GM18870 (cell line): ENCODE results near the gene MYO9A.
"Not testable (repeated sequence)": the region's sequence is repeated elsewhere in the genome, so short reads cannot be mapped to it uniquely, and the experiment has no call there.

ENCODE experiments used
- ATAC-seq: cut with Tn5 transposase; IDR thresholded peaks from one replicate; pipeline ENCODE4 v1.9.1; 2021; ENCODE audit warnings: moderate library complexity; ENCODE audit not compliant: unreplicated experiment

The MYO9A gene

DNA sequence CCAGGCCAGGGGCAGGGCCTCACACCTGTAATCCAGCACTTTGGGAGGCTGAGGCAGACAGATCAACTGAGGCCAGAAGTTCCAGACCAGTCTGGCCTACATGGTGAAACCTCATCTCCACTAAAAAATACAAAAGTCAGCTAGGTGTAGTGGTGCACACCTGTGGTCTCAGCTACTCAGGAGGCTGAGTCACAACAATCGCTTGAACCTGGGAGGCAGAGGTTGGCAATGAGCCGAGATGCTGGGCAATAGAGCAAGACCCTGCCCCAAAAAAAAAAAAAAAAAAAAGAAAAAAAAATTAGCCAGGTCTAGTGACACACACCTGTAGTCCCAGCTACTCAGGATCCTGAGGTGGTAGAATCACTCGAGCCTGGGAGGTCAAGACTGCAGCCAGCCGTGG is 18.8 kb downstream of the MYO9A start:
- ATAC-seq = no peak

DNA sequence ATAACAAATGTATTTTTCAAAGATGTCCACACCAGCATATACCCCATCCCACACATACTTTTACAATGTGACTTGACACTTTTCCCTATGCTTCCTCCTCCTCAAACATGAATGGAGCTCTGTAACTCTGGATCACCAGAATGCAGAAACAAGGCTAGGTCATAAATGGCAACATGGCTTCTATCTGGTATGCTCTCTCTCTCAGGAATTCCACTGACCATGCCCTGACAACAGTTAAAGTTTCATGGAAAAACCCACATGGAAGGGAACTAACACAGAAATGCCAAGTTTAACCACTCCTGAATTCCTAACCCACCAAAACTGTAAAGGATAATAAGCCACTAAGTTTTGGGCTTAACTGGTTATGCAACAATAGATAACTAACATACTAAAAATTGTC is 19.9 kb downstream of the MYO9A start:
- no peak for ATAC-seq

DNA sequence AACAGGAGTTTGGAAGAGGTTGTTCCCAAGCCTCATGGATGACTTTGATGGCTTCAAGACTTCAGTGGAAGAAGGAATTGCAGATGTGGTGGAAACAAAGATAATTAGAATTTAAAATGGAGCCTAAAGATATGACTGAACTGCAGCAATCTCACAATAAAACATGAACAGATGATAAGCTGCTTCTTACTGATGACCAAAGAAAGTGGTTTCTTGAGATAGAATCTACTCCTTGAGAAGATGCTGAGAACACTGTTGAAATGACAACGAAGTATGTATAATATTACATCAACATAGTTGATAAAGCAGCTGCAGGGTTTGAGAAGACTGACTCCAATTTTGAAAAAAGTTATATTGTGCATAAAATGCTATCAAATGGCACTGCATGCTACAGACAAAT is 21.2 kb downstream of the MYO9A start:
- no peak for ATAC-seq

- ATAC-seq = no peak
Measured at GRCh38 chr15:72092691-72093090, 25.3 kb downstream of the MYO9A start.

DNA sequence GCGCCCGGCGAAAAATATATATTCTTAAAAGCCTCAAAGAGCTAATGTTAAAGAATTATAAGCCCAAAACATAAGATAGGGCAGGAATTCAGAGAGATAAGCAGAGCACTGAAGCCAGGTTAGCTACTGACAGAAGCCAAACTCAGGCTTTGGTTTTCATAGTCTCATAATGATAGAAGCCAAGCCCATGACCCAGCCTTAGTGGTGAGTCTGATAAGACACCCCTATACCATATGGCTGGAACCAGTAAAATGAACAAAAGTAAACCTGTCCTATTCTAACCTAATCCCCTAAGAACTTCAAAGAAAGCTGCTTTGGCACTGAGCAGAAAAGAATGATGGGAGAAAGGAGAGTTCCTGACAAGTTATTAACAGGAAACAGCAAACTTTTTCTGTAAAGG is 25.9 kb downstream of the MYO9A start:
- no peak for ATAC-seq

DNA sequence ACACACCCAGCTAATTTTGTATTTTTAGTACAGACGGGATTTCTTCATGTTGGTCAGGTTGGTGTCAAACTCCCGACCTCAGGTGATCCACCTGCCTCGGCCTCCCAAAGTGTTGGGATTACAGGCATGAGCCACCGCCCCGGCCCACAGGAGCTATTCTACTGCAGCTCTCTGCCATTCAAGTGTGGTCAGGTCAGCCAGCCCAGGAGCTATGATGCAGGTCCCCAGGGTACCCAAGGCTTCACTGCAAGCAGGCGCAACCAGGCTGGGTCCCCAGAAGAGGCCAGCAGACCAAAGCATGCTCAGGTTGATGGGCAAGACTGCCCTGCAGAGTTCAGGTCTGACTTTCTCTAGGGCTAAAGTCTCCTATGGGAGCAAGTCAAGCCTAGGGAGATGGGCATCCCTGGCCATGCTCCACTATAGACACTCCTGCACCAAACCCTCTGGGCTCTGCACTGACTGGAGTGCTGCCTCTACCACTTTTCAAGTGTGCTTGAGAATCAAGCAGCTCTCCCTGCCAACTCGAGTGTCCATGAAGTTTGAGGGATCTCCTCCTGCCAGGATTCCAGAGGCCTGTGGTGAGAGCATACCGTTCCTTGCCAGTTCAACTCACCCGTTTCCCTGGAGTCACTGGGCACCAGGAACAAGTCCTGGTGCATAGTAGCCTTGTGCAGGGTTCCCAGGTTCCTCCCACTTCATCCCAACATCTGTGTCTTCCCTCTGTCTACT is 30.9 kb downstream of the MYO9A start:
- no peak for ATAC-seq

GRCh38 chr15:72086010-72086697 is 31.8 kb downstream of the MYO9A start:
- ATAC-seq = no peak

- ATAC-seq = no peak
Measured at GRCh38 chr15:72082176-72082575, 35.8 kb downstream of the MYO9A start.

DNA sequence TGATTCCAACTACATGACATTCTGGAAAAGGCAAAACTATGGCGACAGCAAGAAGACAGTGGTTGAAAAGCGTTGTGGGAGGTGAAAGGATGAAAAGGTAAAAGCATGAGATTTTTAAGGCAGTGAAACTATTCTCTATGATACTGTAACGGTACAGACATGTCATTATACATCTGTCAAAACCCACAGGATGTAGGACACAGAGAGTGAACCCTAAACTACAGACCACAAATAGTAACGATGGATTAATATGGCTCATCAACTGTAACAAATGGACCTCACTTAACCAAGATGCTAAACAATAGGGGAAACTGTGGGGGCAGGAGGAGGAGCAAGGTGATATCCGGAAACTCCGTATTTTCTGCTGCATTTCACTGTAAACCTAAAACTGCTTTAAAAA is 39.1 kb downstream of the MYO9A start:
- ATAC-seq = no peak

DNA sequence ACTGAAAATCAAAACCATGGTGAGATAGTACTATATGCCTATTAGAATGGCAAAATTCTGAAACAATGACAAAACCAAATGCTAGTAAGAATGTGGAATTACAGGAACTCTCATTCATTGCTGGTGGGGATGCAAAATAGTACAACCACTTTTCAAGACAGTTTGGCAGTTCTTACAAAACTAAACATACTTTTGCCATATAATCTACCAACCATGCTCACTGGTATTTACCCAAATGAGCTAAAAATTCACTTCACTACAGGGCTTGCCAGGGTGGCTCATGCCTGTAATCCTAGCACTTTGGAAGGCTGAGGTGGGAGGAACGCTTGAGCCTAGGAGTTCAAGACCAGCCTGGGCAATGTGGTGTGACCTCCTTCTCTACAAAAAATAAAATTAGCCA is 40.0 kb downstream of the MYO9A start:
- no peak for ATAC-seq

GRCh38 chr15:72074335-72075060 is 43.5 kb downstream of the MYO9A start:
- ATAC-seq = no peak

DNA sequence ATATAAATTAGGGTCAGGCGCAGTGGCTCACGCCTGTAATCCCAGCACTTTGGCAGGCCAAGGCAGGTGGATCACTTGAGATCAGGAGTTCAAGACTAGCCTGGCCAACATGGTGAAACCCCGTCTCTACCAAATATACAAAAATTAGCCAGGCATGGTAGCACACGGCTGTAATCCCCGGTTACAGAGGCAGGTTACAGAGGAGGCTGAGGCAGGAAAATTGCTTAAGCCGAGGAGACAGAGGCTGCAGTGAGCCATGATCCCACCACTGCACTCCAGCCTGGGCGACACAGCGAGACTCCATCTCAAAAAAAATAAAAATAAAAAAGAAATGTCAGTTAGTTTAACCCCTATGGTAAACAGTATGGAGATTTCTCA is 46.5 kb downstream of the MYO9A start:
- not testable (repeated sequence) for ATAC-seq

GRCh38 chr15:72070817-72071447 is 47.0 kb downstream of the MYO9A start:
- no peak for ATAC-seq

- no peak for ATAC-seq
Measured at GRCh38 chr15:72068856-72069255, 49.1 kb downstream of the MYO9A start.

DNA sequence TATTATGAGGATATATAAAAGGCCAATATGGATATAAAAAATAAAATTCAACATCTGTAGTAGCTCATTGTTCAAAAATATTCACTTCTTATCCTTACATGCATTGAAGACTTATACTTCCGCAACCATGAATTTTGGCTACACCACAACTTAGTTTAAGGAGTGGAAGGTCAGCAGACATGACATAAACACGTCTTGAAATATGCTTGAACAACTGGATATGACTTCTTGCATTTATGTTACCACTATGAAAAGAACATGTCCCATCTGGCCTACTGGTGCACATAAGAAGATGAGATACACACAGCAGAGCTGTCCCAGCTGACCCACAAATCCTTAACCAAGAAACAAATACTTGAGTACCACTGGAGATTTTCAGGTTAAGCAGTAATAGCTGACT is 52.1 kb downstream of the MYO9A start:
- ATAC-seq = no peak

DNA sequence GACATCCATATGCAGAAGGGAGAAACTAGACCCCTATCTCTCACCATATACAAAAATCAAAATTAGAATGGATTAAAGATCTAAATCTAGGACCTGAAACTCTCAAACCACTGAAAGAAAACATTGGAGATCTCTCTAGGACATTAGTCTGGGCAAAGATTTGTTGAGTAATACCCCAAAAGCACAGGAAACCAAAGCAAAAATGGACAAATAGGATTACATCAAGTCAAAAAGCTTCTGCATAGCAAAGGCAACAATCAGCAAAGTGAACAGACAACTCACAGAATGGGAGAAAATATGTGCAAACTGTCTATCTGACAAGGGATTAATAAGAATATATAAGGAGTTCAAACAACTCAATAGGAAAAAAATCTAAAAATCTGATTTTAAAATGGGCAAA is 54.8 kb downstream of the MYO9A start:
- no peak for ATAC-seq

DNA sequence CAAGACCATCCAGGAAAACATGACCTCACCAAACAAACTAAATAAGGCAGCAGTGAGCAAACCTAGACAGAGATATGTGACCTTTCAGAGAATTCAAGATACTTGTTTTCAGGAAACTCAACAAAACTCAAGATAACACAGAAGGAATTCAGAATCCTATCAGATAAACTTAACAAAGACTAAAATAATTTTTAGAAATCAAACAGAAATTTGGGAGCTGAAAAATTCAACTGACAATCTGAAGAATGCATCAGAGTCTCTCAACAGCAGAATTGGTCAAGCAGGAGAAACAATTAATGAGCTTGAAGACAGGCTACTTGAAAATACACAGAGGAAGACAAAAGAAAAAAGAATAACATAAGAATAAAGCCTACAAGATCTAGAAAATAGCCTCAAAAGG is 55.6 kb downstream of the MYO9A start:
- ATAC-seq = no peak

- ATAC-seq = no peak
Measured at GRCh38 chr15:72060687-72061250, 57.2 kb downstream of the MYO9A start.

DNA sequence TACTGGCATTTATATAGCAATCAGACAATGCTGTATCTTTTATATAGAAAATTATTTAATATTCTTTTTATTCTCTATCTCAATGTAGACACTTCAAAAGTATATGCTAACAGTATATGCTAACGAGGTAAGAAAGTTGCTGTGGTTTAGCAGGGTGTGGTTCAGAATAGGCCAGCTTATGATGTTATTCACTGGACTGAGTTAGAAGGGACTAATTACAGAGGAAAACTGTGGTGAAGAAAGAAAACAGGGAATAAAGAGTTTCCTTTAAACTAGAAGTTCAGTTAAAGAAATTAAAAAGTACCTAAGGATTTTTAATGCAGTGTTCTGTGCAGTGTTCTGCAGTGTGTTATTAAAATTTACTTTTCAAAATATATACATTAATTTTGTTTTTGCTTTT is 59.4 kb downstream of the MYO9A start:
- ATAC-seq = no peak

- ATAC-seq = no peak
Measured at GRCh38 chr15:72057548-72058091, 60.3 kb downstream of the MYO9A start.

DNA sequence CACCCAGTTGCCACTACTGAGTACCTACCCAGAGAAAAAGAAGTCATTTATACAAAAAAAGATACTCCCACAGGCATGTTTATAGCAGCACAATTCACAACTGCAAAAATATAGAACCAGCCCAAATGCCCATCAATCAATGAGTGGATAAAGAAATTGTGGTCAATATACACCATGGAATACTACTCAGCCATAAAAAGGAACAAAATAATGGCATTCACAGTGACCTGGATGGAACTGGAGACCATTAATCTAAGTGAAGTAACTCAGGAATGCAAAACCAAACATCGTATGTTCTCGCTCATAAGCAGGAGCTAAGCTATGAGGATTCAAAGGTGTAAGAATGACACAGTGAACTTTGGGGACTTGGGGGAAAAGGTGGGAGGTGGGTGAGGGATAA is 61.7 kb downstream of the MYO9A start:
- not testable (repeated sequence) for ATAC-seq
